Smooth muscle cell (in vitro differentiated cells): ENCODE measurements around the gene CYP4F8. TPM values are rescaled to one million over a fixed set of nuclear protein-coding genes. Genes with fewer than 3 reads are reported as not detected.

Experiments
- DNase-seq: peaks from one replicate; lab custom pipeline; 2025; ENCODE audit not compliant: unreplicated experiment; lab: John Stamatoyannopoulos, UW
- H2AFZ ChIP-seq: fragments of 200-600 bp; sonication (generic); 2 replicates; pipeline ENCODE4 v1.6.0; 2016; ENCODE audit warnings: antibody characterized with exemption, low read depth, mild to moderate bottlenecking
- H3F3A ChIP-seq: fragments of 200-600 bp; sonication (generic); 2 replicates; pipeline ENCODE4 v1.6.0; 2017; ENCODE audit warnings: antibody characterized with exemption, low read depth
- H3K27ac ChIP-seq: fragments of 200-600 bp; sonication (generic); 2 replicates; pipeline ENCODE4 v1.5.1; 2016; ENCODE audit warnings: low read depth, mild to moderate bottlenecking
- H3K27me3 ChIP-seq: fragments of 200-600 bp; sonication (generic); 2 replicates; pipeline ENCODE4 v1.6.1; 2016; ENCODE audit warnings: low read depth, mild to moderate bottlenecking
- H3K36me3 ChIP-seq: fragments of 200-600 bp; sonication (generic); 2 replicates; pipeline ENCODE4 v1.5.1; 2016; ENCODE audit warnings: low read depth
- H3K4me1 ChIP-seq: fragments of 200-600 bp; sonication (generic); 2 replicates; pipeline ENCODE4 v1.5.1; 2016; ENCODE audit warnings: low read depth
- H3K4me2 ChIP-seq: fragments of 200-600 bp; sonication (generic); 2 replicates; pipeline ENCODE4 v1.6.0; 2016; ENCODE audit warnings: mild to moderate bottlenecking
- H3K4me3 ChIP-seq: fragments of 200-600 bp; sonication (generic); 2 replicates; pipeline ENCODE4 v1.5.1; 2016; ENCODE audit warnings: mild to moderate bottlenecking
- H3K79me2 ChIP-seq: fragments of 200-600 bp; sonication (generic); 2 replicates; pipeline ENCODE4 v1.6.0; 2016; ENCODE audit warnings: low read depth, mild to moderate bottlenecking
- H3K9ac ChIP-seq: fragments of 200-600 bp; sonication (generic); 2 replicates; pipeline ENCODE4 v1.6.0; 2016; ENCODE audit warnings: low read depth
- H3K9me3 ChIP-seq: fragments of 200-600 bp; sonication (generic); replicated peaks from 2 replicates; pipeline ENCODE4 v1.5.1; 2016; ENCODE audit warnings: low read depth
- H4K20me1 ChIP-seq: fragments of 200-600 bp; sonication (generic); 2 replicates; pipeline ENCODE4 v1.6.0; 2016; ENCODE audit warnings: low read depth
- CTCF ChIP-seq: fragments of 200-600 bp; sonication (generic); IDR thresholded peaks from 2 replicates; pipeline ENCODE4 v1.5.1; 2017; ENCODE audit warnings: borderline replicate concordance, mild to moderate bottlenecking, antibody characterized with exemption; ENCODE audit not compliant: insufficient read depth, poor library complexity, severe bottlenecking
- WGBS: methylation state at CpG from one replicate; pipeline ENCODE4 v1.1.7; 2016; ENCODE audit warnings: low lambda C conversion rate; 5-methylcytosine and 5-hydroxymethylcytosine counted together
- polyA plus RNA-seq: library from polyadenylated mRNA; unstranded; fragments of >200 nt; fragmentation: Nextera tagmentation; extraction: Ambion mirVana; gene quantifications from 2 replicates; pipeline ENCODE4 v1.2.1, GENCODE V29; 2016
- total RNA-seq: library from RNA; depleted of rRNA; stranded (reverse); fragments of >200 nt; gene quantifications from 2 replicates; pipeline ENCODE4 v1.2.3, GENCODE V29; 2014

Gene CYP4F8
- total and polyA plus RNA-seq, 2 experiments from 2014 or later: not detected

GRCh38 chr19:15634105-15634504, 19.1 kb downstream of the CYP4F8 start:
- no peak for DNase-seq
- WGBS: 65% methylated on average over 3 of the region's 3 CpGs
- Histone ChIP-seq H3K9me3 (peaks cover 11% of the 10 kb centered on the region), H3K4me3 (no peak overlapping the region), H2AFZ (no peak overlapping the region), H3K36me3 (no peaks in the 10 kb centered on the region), H3K4me1 (no peaks in the 10 kb centered on the region), H3K4me2 (no peak overlapping the region), H3K79me2 (no peaks in the 10 kb centered on the region), H3F3A (no peaks in the 10 kb centered on the region), H3K27me3 (no peaks in the 10 kb centered on the region), H4K20me1 (no peaks in the 10 kb centered on the region), H3K9ac (no peak overlapping the region), H3K27ac (no peak overlapping the region)
- no peak for TF ChIP-seq CTCF

- no peak overlapping the region for H2AFZ ChIP-seq
Observed at GRCh38 chr19:15635016-15635805, 20.2 kb downstream of the CYP4F8 start.

GRCh38 chr19:15636026-15636425, 21.0 kb downstream of the CYP4F8 start:
- 84% methylated on average over 2 of the region's 2 CpGs for WGBS
- H3K36me3 ChIP-seq: no peaks in the 10 kb centered on the region
- H3K27me3 ChIP-seq: no peaks in the 10 kb centered on the region
- DNase-seq: no peak
- no peak overlapping the region for H3K9ac ChIP-seq
- no peak overlapping the region for H2AFZ ChIP-seq
- H3K9me3 ChIP-seq: peaks cover 6% of the 10 kb centered on the region
- no peaks in the 10 kb centered on the region for H3K4me1 ChIP-seq
- no peaks in the 10 kb centered on the region for H3F3A ChIP-seq
- no peak overlapping the region for H3K4me3 ChIP-seq
- H3K27ac ChIP-seq: no peak overlapping the region
- no peaks in the 10 kb centered on the region for H4K20me1 ChIP-seq
- no peak for TF ChIP-seq CTCF
- no peak overlapping the region for H3K4me2 ChIP-seq
- no peaks in the 10 kb centered on the region for H3K79me2 ChIP-seq

More at GRCh38 chr19:15635016-15635805, 20.2 kb downstream of the CYP4F8 start:
- no peak for DNase-seq
- Histone ChIP-seq H3K4me1 (no peaks in the 10 kb centered on the region), H3K27me3 (no peaks in the 10 kb centered on the region), H4K20me1 (no peaks in the 10 kb centered on the region), H3K4me3 (no peak overlapping the region), H3K27ac (no peak overlapping the region), H3K4me2 (no peak overlapping the region), H3K36me3 (no peaks in the 10 kb centered on the region), H3F3A (no peaks in the 10 kb centered on the region), H3K9ac (no peak overlapping the region), H3K9me3 (peaks cover 6% of the 10 kb centered on the region), H3K79me2 (no peaks in the 10 kb centered on the region)
- WGBS: 57% methylated on average over 2 of the region's 2 CpGs
- no peak for TF ChIP-seq CTCF

GRCh38 chr19:15639596-15639995, 24.6 kb downstream of the CYP4F8 start:
- H3K9me3 ChIP-seq: no peaks in the 10 kb centered on the region
- H4K20me1 ChIP-seq: no peaks in the 10 kb centered on the region
- no peak overlapping the region for H3K4me3 ChIP-seq
- H2AFZ ChIP-seq: no peak overlapping the region
- H3K4me2 ChIP-seq: no peak overlapping the region
- no peak for TF ChIP-seq CTCF
- no peaks in the 10 kb centered on the region for H3K4me1 ChIP-seq
- no peaks in the 10 kb centered on the region for H3K36me3 ChIP-seq
- H3F3A ChIP-seq: no peaks in the 10 kb centered on the region
- no peaks in the 10 kb centered on the region for H3K27me3 ChIP-seq
- H3K79me2 ChIP-seq: no peaks in the 10 kb centered on the region
- H3K27ac ChIP-seq: no peak overlapping the region
- no peak overlapping the region for H3K9ac ChIP-seq
- DNase-seq: no peak
